GM12891 (cell line): ENCODE measurements around the gene LRMDA.

Experiments
- POLR2A ChIP-seq: IDR thresholded peaks from 2 replicates; pipeline ENCODE4 v1.6.1; 2011; ENCODE audit warnings: low read depth, low read length, control low read depth
- POLR2AphosphoS5 ChIP-seq: IDR thresholded peaks from 2 replicates; pipeline ENCODE4 v1.6.1; 2011; ENCODE audit warnings: low read depth, low read length, control low read depth
- TAF1 ChIP-seq: IDR thresholded peaks from 2 replicates; pipeline ENCODE4 v1.6.1; 2011; ENCODE audit warnings: low read depth, low read length, control low read depth

DNA sequence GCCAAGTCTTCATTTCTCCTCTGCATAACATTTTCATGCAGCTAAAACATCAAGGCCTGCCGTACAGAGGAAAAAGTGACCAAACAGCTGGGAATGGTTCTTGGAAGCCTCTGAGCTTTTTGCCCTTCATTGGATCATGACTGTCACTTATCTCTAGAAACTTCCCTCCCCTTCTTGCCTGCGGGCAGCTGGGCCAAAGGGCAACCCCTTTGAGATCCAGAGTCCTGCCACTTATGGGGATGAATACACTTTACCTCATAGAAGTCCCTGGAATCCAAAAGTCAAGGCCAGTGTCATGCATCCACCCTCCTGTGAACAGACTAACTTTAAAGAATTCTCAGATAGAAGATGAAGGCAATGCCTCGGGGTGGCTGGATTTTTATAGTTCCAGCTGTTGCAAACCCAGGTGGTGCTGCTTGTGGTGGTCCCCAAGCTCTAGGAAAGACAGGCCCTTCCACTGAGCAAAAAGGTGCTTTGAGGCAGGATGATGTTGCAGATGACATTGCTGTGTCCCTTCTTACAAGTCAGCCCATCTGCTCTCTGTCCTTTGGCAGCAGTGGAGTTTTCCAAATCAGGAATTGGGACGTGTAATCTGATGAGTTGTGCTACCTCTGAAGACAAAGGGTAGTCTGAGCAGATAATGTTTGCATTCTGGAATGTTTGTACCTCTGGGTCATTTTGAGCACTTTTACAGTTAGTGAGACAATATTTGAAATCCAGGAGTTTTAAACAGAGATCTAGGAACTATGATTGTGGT lies 64.2 kb downstream of the LRMDA start:
- TF ChIP-seq POLR2A (no peak), POLR2AphosphoS5 (no peak), TAF1 (no peak)
